Mesenteric fat pad (tissue), 1 donor: Measurements from ENCODE around the gene ANKRA2. TPM values are rescaled to one million over a fixed set of nuclear protein-coding genes. Genes with fewer than 3 reads are reported as not detected.
A peak's percentile ranks its signal among the peaks of the same experiment; 100 is the strongest.

Experiments
- DNase-seq: peaks from one replicate; pipeline ENCODE4 v3.0.0-alpha.2; 2020; ENCODE audit warnings: low spot score
- long read RNA-seq: library from polyadenylated mRNA; unstranded; transcript quantifications from one replicate; pipeline ENCODE4 v2.0.0, GENCODE V29; 2020
- total RNA-seq: library from RNA; stranded (reverse); fragmentation: NEBNext Ultra II Directional; extraction: Animal tissue kit (Norgen Biotek cat#: 25700); gene quantifications from one replicate; pipeline ENCODE4 v1.2.1, GENCODE V29; 2021
- donor health status: DM: yes; HTN: yes; CAD: no.

Gene ANKRA2
- 8.7 TPM for total RNA-seq
- long read RNA-seq, transcript ANKRA2-201 (9 exons, 2,063 nt), result major isoform, 9 of 19 reads
- long read RNA-seq, partial matches to known transcripts, result 1 of 19 reads
- long read RNA-seq, other reads (novel, unspliced or antisense), result 4 of 19 reads

- peak; percentile 100 for DNase-seq
Measured at GRCh38 chr5:73565139-73565968, at the start of gene ANKRA2, which contains the start of gene UTP15. ANKRA2 (minus strand) TSS chr5:73565639; CDS start chr5:73562881, 2,758 bp downstream. UTP15 (plus strand) TSS chr5:73565743; CDS start chr5:73567345, 1,602 bp downstream.

DNA sequence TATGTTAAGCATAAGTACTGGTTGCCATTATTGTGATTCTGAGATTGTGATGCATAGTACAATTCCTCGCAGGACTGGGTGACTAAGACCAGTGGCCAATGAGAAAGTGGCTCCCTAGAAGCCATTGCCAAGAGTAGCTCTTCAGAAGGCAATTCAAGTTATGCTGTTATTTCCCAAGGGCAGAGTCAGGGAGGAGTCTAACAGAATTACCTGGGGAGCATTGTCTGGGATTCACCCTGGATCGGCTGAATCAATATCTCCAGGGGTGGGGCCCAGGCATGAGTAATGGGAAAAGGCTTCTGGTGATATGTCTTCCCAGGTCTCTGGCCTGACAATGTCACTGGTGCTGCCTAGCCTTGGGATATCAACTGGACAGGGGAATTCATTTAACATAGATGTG is 49.6 kb upstream of the ANKRA2 start:
- DNase-seq, result no peak

GRCh38 chr5:73612799-73613198 is 47.4 kb upstream of the ANKRA2 start:
- DNase-seq, result no peak

DNA sequence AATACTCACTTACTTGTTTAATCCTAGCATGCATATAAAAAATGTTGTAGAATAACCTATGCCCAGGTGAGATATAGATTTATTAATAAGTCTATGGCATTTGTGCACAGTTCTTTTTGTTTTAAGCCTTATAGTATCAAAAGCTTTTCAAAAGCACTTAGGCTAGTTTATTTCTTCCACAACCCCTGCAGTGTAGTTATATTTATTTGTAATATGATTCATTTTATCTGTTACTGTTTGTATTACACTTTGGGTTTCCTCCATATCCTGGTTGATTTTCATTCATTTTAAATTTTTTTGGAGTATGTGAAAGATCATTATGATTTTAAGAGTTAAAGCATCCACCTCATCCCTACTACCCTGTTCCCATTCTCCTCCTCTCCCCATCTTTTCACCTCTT is 41.8 kb upstream of the ANKRA2 start:
- no peak for DNase-seq

GRCh38 chr5:73606206-73606753 is 40.8 kb upstream of the ANKRA2 start:
- DNase-seq, result no peak

DNA sequence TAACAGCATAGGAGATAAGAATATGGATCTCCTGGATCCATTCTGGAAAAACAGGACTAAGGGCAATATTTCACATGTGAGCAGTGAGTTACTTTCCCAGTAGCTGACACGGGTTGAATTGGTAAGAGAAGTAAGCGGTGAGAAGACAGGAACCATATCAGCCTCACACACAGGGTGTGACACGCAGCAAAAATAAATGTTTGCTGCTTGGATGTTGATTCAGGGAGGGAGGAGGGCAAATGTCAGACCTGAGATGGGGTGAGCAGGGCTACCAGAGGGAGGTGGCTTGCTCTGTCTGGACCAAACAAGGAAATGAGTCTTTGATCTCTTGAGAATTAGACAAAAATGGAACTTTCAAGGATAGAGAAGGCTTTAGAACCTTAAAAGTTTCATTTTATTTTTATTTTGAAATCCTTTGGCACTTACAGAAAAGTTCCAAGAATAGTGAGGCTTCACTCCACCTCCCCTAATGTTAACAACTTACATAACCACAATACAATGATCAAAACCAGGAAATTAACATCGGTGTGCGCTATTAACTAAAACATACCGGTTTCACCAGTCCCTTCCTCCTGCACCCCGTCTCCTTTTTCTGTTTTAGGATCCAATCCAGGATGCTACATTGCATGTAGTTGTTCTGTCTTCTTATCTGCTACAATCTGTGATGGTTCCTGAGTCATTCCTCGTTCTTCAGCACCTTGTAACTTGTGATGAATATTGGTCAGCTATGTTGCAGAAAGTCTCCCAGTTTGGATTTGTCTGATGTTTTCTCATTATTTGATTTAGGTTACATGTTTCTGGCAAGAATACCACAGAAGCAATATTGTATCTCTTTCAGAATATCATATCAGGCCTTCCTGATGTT is 40.0 kb upstream of the ANKRA2 start:
- no peak for DNase-seq

- no peak for DNase-seq
Measured at GRCh38 chr5:73603998-73604397, 38.6 kb upstream of the ANKRA2 start.

GRCh38 chr5:73599380-73599779 is 33.9 kb upstream of the ANKRA2 start:
- DNase-seq, result no peak

GRCh38 chr5:73596705-73597328 is 31.4 kb upstream of the ANKRA2 start:
- DNase-seq, result no peak

- DNase-seq, result no peak
Measured at GRCh38 chr5:73592551-73592950, 27.1 kb upstream of the ANKRA2 start.

GRCh38 chr5:73591698-73592501 is 26.5 kb upstream of the ANKRA2 start:
- no peak for DNase-seq

DNA sequence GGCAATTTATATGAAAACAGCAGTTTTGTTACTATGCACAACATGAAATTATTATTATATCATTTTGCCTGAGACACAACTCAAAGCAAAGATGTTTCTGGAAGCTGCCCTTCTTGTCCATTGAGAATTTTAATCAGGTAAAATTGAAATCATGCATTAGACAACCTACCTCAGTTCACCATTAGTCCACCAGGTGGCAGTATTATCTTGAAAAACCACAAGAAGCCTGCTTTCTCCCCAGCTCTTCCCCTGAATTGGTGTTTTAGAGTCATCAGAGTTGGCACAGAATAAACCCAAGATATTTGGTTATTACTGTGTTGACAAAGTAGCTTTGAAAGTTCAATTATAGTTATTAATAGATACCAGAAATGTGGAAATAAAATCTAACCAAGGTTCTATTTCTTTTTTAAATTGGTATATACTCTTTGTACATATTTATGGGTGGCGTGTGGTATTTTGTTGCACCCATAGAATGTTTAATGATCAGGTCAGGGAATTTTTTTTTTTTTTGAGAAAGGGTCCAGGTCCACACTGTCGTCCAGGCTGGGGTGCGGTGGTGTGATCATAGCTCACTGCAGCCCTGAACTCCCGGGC is 25.8 kb upstream of the ANKRA2 start:
- no peak for DNase-seq

GRCh38 chr5:73587923-73588322 is 22.5 kb upstream of the ANKRA2 start:
- DNase-seq, result no peak

GRCh38 chr5:73582285-73583145 is 17.1 kb upstream of the ANKRA2 start:
- no peak for DNase-seq

GRCh38 chr5:73565969-73566547 is 619 bp upstream of the ANKRA2 start:
- DNase-seq, result no peak

DNA sequence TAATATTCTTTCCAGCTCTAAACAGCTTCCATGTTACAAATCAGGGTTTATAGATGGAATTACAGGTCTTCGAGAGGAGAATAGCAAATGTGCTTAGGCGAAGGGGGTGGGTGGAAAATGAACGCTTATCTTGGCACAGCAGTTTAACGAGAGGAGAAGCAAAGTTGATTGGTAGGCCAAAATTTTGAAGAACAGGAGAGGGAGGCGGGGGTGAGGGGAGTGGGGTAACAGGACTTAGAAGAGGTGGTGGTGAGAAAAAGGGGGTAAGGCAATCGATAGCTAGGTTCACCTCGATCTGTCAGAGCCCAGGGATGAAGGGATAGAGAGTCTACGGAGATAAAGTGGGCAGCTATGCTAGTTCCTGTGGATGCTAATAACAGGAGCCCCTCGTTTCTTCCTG is 764 bp downstream of the ANKRA2 start:
- DNase-seq, result no peak

DNA sequence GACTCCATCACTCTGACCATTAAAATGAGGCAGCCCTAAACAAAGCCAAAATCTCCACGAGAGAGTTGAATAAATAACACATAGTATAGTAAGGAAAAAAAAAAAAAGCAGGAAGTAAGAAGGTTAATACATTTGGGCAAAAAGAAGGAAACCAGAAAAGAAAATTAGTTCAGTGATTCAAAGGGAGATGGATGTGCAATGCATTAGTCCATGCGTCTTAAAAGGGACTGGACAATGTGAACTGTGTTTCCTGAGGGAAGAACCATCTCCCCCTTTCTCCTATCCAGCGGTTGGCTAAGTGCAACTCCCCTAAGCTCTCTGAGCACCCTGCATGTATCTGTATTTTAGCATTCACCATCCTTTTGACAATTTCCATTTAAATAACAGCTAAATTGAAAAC is 1.4 kb downstream of the ANKRA2 start:
- no peak for DNase-seq

GRCh38 chr5:73558950-73559349 is 6.5 kb downstream of the ANKRA2 start:
- no peak for DNase-seq

DNA sequence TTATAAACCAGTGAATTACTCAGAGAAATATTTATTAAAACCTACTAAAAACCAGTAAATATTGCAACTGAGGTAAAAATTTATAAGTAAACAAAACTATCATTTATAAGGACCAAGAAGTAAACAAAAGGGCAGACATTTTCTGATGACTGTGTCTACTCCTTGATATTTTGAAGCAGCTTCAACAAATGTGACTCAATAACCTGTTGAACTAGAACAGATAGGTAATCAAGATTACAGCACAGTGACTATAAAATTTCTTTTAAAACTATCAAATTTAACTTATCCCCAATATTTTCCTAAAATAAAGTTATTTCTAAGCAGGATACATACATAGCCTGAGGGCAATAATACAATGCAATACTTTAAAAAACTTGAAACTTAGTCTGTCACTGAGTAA is 12.8 kb downstream of the ANKRA2 start:
- DNase-seq, result no peak
